Suprapubic skin (tissue), 4 donors: Measurements from ENCODE around the gene BEST1.

ENCODE experiments used
- CTCF ChIP-seq, 2 donors: fragments of 200-600 bp in 1 of 2; fragments of 450-650 bp in 1 of 2; sonication (generic) in 1 of 2; IDR thresholded peaks; one replicate each; pipeline ENCODE4 v1.5.1; 2016 to 2019; ENCODE audit warnings: antibody characterized with exemption in 2 of 2, mild to moderate bottlenecking in 1 of 2, moderate library complexity in 1 of 2
- POLR2A ChIP-seq, 2 donors: fragments of 450-650 bp; IDR thresholded peaks; one replicate each; pipeline ENCODE4 v1.6.1; 2017; ENCODE audit warnings: antibody characterized with exemption in 2 of 2, mild to moderate bottlenecking in 2 of 2, moderate library complexity in 2 of 2
- POLR2AphosphoS5 ChIP-seq, 3 donors: sonication (generic); formaldehyde crosslinking; IDR thresholded peaks; one replicate each; pipeline ENCODE4 v1.6.1; 2017; ENCODE audit warnings: antibody characterized with exemption in 3 of 3

- TF ChIP-seq CTCF (IDR thresholded peaks at IDR 0.05) (no peak), POLR2AphosphoS5 (IDR thresholded peaks at IDR 0.05) (no peak), POLR2A (IDR thresholded peaks at IDR 0.05) (no peak)
Observed at GRCh38 chr11:61954106-61954850, 4.1 kb downstream of the BEST1 start.
